Epithelial cell of prostate (primary cell): Measurements from ENCODE around the gene CATSPERB.
"Not testable (repeated sequence)": the region's sequence is repeated elsewhere in the genome, so short reads cannot be mapped to it uniquely, and the experiment has no call there.

ENCODE experiments used
- DNase-seq: peaks from one replicate; pipeline ENCODE4 v3.0.0-alpha.2; 2011; ENCODE audit warnings: low read depth, low spot score
- H3K27ac ChIP-seq: fragments of 450-650 bp; 2 replicates; pipeline ENCODE4 v1.5.1; 2017; ENCODE audit warnings: mild to moderate bottlenecking

Gene CATSPERB

GRCh38 chr14:91677687-91678086 is 54.2 kb downstream of the CATSPERB start:
- DNase-seq, H3K27ac ChIP-seq: not testable (repeated sequence)

GRCh38 chr14:91674911-91675310 is 57.0 kb downstream of the CATSPERB start:
- no peak overlapping the region for H3K27ac ChIP-seq
- DNase-seq: no peak

DNA sequence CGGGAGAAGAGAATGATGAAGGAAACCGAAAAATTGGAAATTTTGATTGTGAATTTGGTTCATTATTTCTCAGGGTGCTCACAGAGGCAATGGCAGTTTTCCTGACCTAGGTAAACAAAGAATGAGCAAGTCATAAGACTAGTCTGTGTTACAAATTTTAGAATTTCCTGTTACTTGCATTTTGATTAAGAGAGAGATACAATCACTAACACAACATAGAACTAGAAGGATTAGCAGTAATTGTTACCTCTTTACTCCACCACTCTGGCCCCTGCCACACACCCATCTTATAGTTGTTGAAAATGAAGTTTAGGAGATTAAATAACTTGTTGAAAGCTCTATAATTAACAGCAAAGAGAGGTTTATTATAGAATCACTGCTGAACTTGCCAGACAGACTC is 62.0 kb downstream of the CATSPERB start:
- DNase-seq: no peak
- no peak overlapping the region for H3K27ac ChIP-seq

DNA sequence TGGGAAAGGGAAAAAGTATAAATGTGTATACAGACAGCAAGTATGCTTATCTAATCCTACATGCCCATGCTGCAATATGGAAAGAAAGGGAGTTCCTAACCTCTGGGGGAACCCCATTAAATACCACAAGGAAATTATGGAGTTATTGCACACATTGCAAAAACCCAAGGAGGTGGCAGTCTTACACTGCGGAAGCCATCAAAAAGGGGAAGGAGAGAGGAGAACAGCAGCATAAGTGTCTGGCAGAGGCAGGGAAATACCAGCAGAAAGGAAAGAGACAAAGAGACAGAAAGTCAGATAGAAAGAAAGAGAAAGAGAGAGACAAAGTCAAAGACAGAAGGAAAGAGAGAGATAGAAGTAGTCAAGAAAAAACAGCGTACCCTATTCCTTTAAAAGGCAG is 64.8 kb downstream of the CATSPERB start:
- H3K27ac ChIP-seq, DNase-seq: not testable (repeated sequence)

- no peak for DNase-seq
Measured at GRCh38 chr14:91660790-91661189, 71.1 kb downstream of the CATSPERB start.

GRCh38 chr14:91654836-91655235 is 77.0 kb downstream of the CATSPERB start:
- peak; percentile 78 for DNase-seq
- peak overlapping the region; percentile 79 for H3K27ac ChIP-seq

More at GRCh38 chr14:91660790-91661189, 71.1 kb downstream of the CATSPERB start:
- H3K27ac ChIP-seq: no peak overlapping the region

GRCh38 chr14:91653451-91653850 is 78.4 kb downstream of the CATSPERB start:
- no peak for DNase-seq

DNA sequence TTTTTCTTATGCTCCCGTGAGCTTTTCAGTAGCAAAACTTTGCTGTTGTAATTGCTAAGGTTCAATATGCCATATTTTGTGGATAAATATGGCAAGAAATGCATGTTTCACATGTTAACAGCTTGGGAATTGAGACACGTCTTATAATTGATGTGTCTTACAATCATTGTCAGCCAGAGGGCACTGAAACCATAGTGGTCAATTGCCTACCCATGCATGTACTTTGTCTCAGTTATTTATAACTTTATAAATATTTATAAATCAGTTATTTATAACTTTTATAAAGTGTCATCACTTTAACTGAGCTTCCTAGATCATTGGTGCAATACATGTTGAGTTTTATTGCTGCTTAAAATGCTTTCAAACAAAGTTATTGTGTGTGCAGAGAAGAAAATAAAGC is 82.0 kb downstream of the CATSPERB start:
- DNase-seq: no peak
- no peak overlapping the region for H3K27ac ChIP-seq

More at GRCh38 chr14:91653451-91653850, 78.4 kb downstream of the CATSPERB start:
- H3K27ac ChIP-seq: no peak overlapping the region

DNA sequence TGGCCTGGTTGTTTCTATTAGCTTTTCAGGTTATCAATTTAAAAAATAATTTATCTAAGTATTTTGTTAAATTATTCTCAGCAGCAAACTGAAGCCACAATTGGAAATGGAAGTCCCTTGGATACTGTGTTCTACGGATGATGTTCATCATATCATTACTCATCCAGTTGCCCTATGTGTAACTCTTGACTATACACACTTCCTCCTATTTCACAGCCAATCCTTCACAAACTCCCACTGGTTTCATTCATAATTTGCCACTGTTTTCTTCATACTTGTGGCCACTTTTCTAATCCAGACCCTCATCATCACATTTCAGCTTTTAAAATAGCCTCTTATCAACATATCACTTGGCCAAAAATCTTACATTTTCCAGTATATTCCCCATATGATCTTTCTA is 84.0 kb downstream of the CATSPERB start:
- H3K27ac ChIP-seq: peak overlapping the region; percentile 29
- no peak for DNase-seq

GRCh38 chr14:91636604-91637003 is 95.3 kb downstream of the CATSPERB start:
- no peak for DNase-seq
- no peak overlapping the region for H3K27ac ChIP-seq

- no peak overlapping the region for H3K27ac ChIP-seq
- no peak for DNase-seq
Measured at GRCh38 chr14:91624757-91625156, 107.1 kb downstream of the CATSPERB start.

DNA sequence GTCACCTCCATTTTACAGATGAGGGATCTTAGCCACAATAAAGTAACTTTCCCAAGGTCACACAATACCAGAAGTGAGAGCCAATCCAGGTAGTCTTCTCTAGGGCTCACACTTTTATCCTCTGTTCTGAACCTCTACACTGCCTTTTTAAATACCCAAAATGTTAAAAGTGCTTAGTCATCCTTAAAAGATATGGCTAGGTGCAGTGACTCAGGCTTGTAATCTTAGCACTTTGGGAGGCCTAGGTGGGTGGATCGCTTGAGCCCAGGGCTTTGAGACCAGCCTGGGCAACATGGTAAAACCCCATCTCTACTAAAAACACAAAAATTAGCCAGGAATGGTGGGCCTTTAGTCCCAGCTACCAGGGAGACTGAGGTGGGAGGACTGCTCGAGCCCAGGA is 117.7 kb downstream of the CATSPERB start:
- DNase-seq: no peak
- H3K27ac ChIP-seq: no peak overlapping the region

DNA sequence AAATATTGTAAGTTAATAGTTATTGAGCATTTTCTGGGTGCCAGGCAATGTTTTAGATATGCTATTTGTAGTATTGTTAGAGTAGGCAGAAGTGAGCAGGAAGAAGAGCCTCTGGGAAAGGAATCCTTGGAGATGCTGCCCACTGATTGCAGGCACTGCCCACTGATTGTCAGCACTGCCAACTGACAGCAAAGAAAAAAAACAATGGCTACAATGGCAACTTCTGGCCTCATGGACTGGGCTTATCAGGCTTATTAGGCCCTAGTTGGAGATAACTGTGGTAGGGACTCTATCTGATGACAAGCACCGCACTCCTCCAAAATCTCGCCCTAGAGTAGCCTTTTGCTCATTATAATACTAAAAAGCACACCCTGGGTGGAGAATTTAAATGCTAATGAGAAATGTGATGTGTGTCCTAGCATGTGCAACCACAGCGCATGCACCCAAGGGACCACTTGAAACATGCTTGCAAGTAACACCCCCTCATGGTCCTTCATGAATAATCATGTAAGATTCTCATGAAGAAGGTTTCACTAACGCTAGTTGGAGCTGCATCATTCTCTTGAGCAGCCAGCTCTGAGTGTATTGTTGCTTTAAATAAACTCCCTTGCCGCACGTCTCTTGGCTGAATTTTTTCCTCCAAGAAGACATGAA is 118.3 kb downstream of the CATSPERB start:
- DNase-seq: no peak
- H3K27ac ChIP-seq: no peak overlapping the region

DNA sequence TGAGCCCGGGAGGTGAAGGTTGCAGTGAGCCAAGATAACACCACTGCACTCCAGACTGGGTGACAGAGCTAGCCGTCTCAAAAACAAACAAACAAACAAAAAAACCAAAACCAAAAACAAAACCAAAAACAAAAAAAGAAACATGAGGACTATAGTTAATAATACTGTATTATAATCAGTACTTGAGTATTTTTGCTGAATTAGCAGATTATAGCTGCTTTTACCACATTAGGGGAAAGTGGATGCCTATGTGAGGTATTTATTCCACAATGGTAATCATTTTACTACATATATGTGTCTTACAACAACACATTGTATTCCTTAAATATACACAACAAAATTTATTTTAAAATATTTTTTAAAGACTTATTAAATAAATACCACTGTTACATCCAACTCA is 120.4 kb downstream of the CATSPERB start:
- H3K27ac ChIP-seq: no peak overlapping the region
- no peak for DNase-seq

DNA sequence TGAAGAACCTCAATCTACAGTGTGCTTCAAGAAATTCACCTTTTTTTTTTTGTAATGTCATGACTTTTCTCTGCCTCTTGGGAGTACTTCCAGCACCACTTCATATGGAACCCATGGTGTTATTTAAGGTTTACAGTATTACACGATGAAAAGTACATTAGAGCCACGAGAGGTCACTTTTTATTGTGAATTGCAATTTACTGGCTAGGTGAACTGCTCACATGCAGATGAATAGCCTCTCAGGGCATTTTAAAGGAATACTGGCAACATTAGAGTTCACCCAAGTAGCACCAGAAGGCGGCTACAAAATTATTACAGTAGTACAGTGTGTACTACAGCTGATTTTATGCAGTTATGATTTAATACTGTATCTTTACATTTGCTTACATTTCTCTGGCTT is 122.7 kb downstream of the CATSPERB start:
- no peak for DNase-seq
- H3K27ac ChIP-seq: no peak overlapping the region

- H3K27ac ChIP-seq: no peak overlapping the region
- DNase-seq: no peak
Measured at GRCh38 chr14:91607322-91608047, 124.4 kb downstream of the CATSPERB start.

DNA sequence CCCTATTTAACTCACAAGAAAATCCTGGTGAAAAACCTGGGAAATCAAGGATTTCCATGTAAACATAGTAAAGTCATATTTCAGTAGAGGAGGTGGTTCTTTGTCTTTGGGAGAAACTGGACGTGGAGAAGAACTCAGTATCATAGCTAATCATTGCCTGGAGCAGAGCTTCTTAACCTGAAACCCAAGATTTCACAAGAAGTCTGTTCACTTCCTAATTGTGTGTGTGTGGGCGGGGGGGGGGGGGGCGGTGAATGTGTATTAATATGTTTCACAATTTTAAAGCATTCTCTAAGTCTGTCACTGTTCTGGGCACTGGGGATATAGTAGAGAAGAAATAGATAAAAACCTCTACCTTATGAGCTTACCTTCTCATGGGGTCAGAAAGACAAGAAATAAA is 125.0 kb downstream of the CATSPERB start:
- DNase-seq: no peak
- H3K27ac ChIP-seq: no peak overlapping the region

DNA sequence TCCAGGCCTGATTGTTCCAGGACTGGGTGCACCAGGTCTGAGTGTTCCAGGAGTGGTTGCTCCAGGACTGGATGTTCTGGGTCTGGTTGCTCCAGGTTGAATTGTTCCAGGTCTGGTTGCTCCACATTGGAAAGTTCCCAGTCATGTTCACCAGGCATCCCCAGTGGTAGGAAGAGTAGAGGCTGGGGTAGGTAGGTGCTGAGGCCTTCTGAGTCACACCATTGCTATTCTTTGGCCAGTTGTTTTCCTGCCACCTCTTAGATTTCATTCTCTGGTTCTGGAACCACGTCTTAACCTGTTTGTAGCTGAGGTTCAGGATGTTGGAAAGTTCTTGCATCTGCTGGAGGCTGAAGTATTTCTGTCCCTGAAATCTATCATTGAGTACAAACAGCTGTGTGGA is 127.3 kb downstream of the CATSPERB start:
- DNase-seq, H3K27ac ChIP-seq: not testable (repeated sequence)

- DNase-seq: no peak
Measured at GRCh38 chr14:91599994-91600393, 131.9 kb downstream of the CATSPERB start.

GRCh38 chr14:91595736-91596135 is 136.2 kb downstream of the CATSPERB start:
- H3K27ac ChIP-seq: no peak overlapping the region
- DNase-seq: no peak

More at GRCh38 chr14:91599994-91600393, 131.9 kb downstream of the CATSPERB start:
- H3K27ac ChIP-seq: no peak overlapping the region

GRCh38 chr14:91593957-91594356 is 137.9 kb downstream of the CATSPERB start:
- H3K27ac ChIP-seq, DNase-seq: not testable (repeated sequence)

DNA sequence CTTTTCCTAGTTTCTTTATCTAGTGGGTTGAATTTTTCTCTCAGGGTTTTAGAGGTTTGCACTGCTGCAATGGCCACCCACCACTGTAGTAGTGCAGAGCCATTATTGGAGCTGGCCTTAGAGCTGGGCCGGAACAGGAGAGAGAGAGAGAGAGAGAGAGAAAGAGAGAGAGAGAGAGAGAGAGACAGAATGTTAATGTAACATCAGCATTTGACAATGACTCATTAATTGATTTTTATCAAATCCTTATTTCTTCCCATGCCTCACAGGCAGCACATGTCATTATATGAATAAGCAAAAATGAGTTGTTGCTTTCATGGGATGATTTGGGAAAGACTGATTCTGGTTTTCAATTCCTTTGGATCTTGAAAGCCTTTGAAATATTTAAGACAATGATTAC is 145.5 kb downstream of the CATSPERB start:
- H3K27ac ChIP-seq: peak overlapping the region; percentile 39
- no peak for DNase-seq
